ENCODE results near the gene FEM1A. TPM values are rescaled to one million over a fixed set of nuclear protein-coding genes. Genes with fewer than 3 reads are reported as not detected.

FEM1A gene
- total and polyA plus RNA-seq, 2 of the 13 experiments (the other 11 are each of a cell fraction or from before 2014, with no cell fraction given): 3.2 to 10.8 TPM

GRCh38 chr19:4811328-4812131, 20.0 kb downstream of the FEM1A start (continued):
- TF ChIP-seq NR2C2 (CRISPR knock-in tag; IDR thresholded peaks at IDR 0.05; ENCODE audit: borderline replicate concordance): no peak
- no peak for TF ChIP-seq ATF2 (CRISPR knock-in tag; IDR thresholded peaks at IDR 0.05)
- no peak for TF ChIP-seq MIER3 (CRISPR knock-in tag; IDR thresholded peaks at IDR 0.05; ENCODE audit: borderline replicate concordance)
- TF ChIP-seq GMEB1 (CRISPR knock-in tag; IDR thresholded peaks at IDR 0.05; ENCODE audit: borderline replicate concordance): no peak
- no peak for TF ChIP-seq ZNF441 (CRISPR knock-in tag; IDR thresholded peaks at IDR 0.05; ENCODE audit: borderline replicate concordance)
- TF ChIP-seq CEBPB (IDR thresholded peaks at IDR 0.05; ENCODE audit: borderline replicate concordance, low read depth, low read length): no peak
- no peak for TF ChIP-seq PAX8 (CRISPR knock-in tag; IDR thresholded peaks at IDR 0.05; ENCODE audit: borderline replicate concordance)
- no peak for TF ChIP-seq ZNF329 (CRISPR knock-in tag; IDR thresholded peaks at IDR 0.05; ENCODE audit: low read depth)
- no peak for TF ChIP-seq YEATS4 (CRISPR knock-in tag; IDR thresholded peaks at IDR 0.05; ENCODE audit: borderline replicate concordance)
- no peak for TF ChIP-seq SNAPC2 (CRISPR knock-in tag; IDR thresholded peaks at IDR 0.05)
- no peak for TF ChIP-seq BORCS8-MEF2B (CRISPR knock-in tag; IDR thresholded peaks at IDR 0.05)
- no peak for TF ChIP-seq USF2 (IDR thresholded peaks at IDR 0.05; ENCODE audit: low read depth, low read length)
- TF ChIP-seq USF2 (CRISPR knock-in tag; IDR thresholded peaks at IDR 0.05; ENCODE audit: borderline replicate concordance): no peak
- TF ChIP-seq FLYWCH1 (CRISPR knock-in tag; IDR thresholded peaks at IDR 0.05): no peak
- TF ChIP-seq ZNF678 (CRISPR knock-in tag; IDR thresholded peaks at IDR 0.05): no peak
- TF ChIP-seq ZNF280D (CRISPR knock-in tag; IDR thresholded peaks at IDR 0.05): no peak
- no peak for TF ChIP-seq EED (CRISPR knock-in tag; IDR thresholded peaks at IDR 0.05)
- TF ChIP-seq ETS1 (CRISPR knock-in tag; IDR thresholded peaks at IDR 0.05): no peak
- no peak for TF ChIP-seq HMG20B (CRISPR knock-in tag; conservative IDR thresholded peaks at IDR 0.05)
- TF ChIP-seq ZNF3 (CRISPR knock-in tag; IDR thresholded peaks at IDR 0.05): 0 out of 2 replicates have a peak, but pooled peaks have one; percentile 18
